Panc1 (cell line): Measurements from ENCODE around the gene TTC28. TPM values are rescaled to one million over a fixed set of nuclear protein-coding genes. Genes with fewer than 3 reads are reported as not detected.

Experiments used
- ATAC-seq: fragments of 200-7000 bp; cut with Tn5 transposase; 2 replicates; pipeline ENCODE4 v1.9.1; 2020; ENCODE audit warnings: mild to moderate bottlenecking, moderate library complexity
- BruUV-seq: library from RNA; stranded (reverse); fragments of 400-500 nt; replicated peaks from 2 replicates; lab custom pipeline; 2021; lab: Mats Ljungman, UMichigan
- CTCF ChIA-PET: fragments of 300-600 bp; sonication (Branson Sonifier 250); formaldehyde crosslinking; loops from one replicate; lab custom pipeline; 2022; ENCODE audit warnings: antibody characterized with exemption; lab: Charles Lee
- POLR2A ChIA-PET: fragments of 300-600 bp; sonication (Branson Sonifier 250); formaldehyde crosslinking; loops from one replicate; lab custom pipeline; 2022; ENCODE audit warnings: antibody characterized with exemption; lab: Charles Lee
- DNase-seq: peaks from one replicate; pipeline ENCODE4 v3.0.0-alpha.2; 2010; ENCODE audit warnings: low read depth, low spot score
- H3K27ac ChIP-seq: 2 replicates; pipeline ENCODE4 v1.5.1; 2011; ENCODE audit warnings: mild to moderate bottlenecking, low read length, inconsistent platforms
- H3K27me3 ChIP-seq: fragments of 200-500 bp; sonication (Bioruptor generic); 2 replicates; pipeline ENCODE4 v1.6.0; 2014; ENCODE audit warnings: low read length, inconsistent platforms; ENCODE audit not compliant: control insufficient read depth, insufficient read depth
- H3K36me3 ChIP-seq: fragments of 200-500 bp; sonication (Bioruptor generic); 2 replicates; pipeline ENCODE4 v1.5.1; 2014; ENCODE audit warnings: inconsistent platforms, mild to moderate bottlenecking, low read length, moderate library complexity; ENCODE audit not compliant: control insufficient read depth, insufficient read depth
- H3K4me1 ChIP-seq: 2 replicates; pipeline ENCODE4 v1.5.1; 2011; ENCODE audit warnings: inconsistent platforms, mild to moderate bottlenecking, low read length, moderate library complexity; ENCODE audit not compliant: control insufficient read depth, insufficient read depth
- H3K4me3 ChIP-seq, 2 experiments: 2 replicates each; pipeline ENCODE4 v1.5.1; 2011 to 2012; ENCODE audit warnings: low read depth in 2 of 2, low read length in 2 of 2, mild to moderate bottlenecking in 2 of 2, inconsistent platforms in 1 of 2, moderate library complexity in 1 of 2
- H3K9me3 ChIP-seq: fragments of 200-500 bp; sonication (Bioruptor generic); 2 replicates; pipeline ENCODE4 v1.5.1; 2014; ENCODE audit warnings: low read depth, mild to moderate bottlenecking, inconsistent platforms, low read length, moderate library complexity; ENCODE audit not compliant: control insufficient read depth, insufficient read depth
- CTCF ChIP-seq: fragments of 450-650 bp; IDR thresholded peaks from 2 replicates; pipeline ENCODE4 v1.5.1; 2017; ENCODE audit warnings: mild to moderate bottlenecking
- POLR2AphosphoS5 ChIP-seq: IDR thresholded peaks from 2 replicates; pipeline ENCODE4 v1.6.1; 2012; ENCODE audit warnings: mild to moderate bottlenecking, low read depth, low read length, moderate library complexity
- SIN3A ChIP-seq: IDR thresholded peaks from 2 replicates; pipeline ENCODE4 v1.6.1; 2012; ENCODE audit warnings: low read depth, mild to moderate bottlenecking, low read length, moderate library complexity, borderline replicate concordance; ENCODE audit not compliant: insufficient read depth
- TCF7L2 ChIP-seq: IDR thresholded peaks from 2 replicates; pipeline ENCODE4 v1.6.1; 2011; ENCODE audit warnings: mild to moderate bottlenecking, low read depth, low read length, inconsistent platforms
- in situ Hi-C: cut with HindIII; loops from 2 replicates; pipeline ENCODE4 v1.10.0; 2016; ENCODE audit warnings: low sequenced_read_pairs, low pct_unique_long_range_greater_than_20kb
- intact Hi-C: fragments of 100-400 bp; cut with micrococcal nuclease; formaldehyde crosslinking; loops from one replicate; pipeline ENCODE4 v1.10.0; 2022; ENCODE audit not compliant: unreplicated experiment
- total RNA-seq: library from RNA; stranded (reverse); gene quantifications from one replicate; pipeline ENCODE4 v1.2.1, GENCODE V29; 2021; ENCODE audit not compliant: unreplicated experiment
- TF ChIP-seq, protein P1 (sequence below), 2 experiments: IDR thresholded peaks; 2 replicates each; pipeline ENCODE4 v1.6.1; 2011 to 2012; ENCODE audit warnings: low read depth in 2 of 2, control low read depth in 1 of 2, low read length in 1 of 2, mild to moderate bottlenecking in 1 of 2, moderate library complexity in 1 of 2; ENCODE audit not compliant: insufficient read depth in 1 of 2

The TTC28 gene
- total RNA-seq, 1 experiment from 2014 or later, result 24.8 TPM

GRCh38 chr22:28018461-28018927, 661.1 kb downstream of the TTC28 start:
- H3K27ac ChIP-seq, result no peak overlapping the region
- TF ChIP-seq POLR2AphosphoS5, result no peak
- H3K9me3 ChIP-seq, result no peaks in the 10 kb centered on the region
- intact Hi-C loops (no loop called here), in situ Hi-C loops (no loop called here)
- ChIA-PET CTCF (no interaction called here), POLR2A (interaction anchor here (0.6 kb wide), 1 partner anchor 408 kb away, joined by 3 read pairs; no protein-coding TSS in a partner anchor)
- BruUV-seq, result no TSS peak
- H3K36me3 ChIP-seq, result no peaks in the 10 kb centered on the region
- ATAC-seq (no peak), DNase-seq (no peak)
- no peak overlapping the region for H3K4me3 ChIP-seq
- no peaks in the 10 kb centered on the region for H3K4me1 ChIP-seq
- H3K27me3 ChIP-seq, result no peaks in the 10 kb centered on the region

DNA sequence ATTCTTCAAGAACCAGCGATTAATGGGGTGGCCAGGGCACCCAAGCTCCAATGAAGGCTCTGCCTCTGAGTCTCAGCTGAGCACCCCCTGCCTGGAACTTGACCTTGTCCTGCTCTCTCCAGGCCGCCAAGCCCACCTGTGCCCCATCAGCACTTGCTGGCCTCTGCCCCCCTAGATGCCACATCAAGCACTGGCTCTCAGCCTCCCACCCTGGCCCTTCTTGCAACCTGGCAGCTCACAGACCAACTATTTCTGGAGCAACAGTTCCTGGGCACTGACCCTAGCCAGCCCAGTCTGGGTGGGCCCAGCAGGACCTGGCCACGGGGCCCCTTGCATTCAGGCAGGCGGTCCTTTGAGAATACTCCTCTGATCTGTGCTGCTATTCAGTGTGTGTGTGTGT, 661.8 kb downstream of the TTC28 start:
- ChIA-PET POLR2A (no interaction called here), CTCF (no interaction called here)
- BruUV-seq, result no TSS peak
- in situ Hi-C loops, result no loop called here
- intact Hi-C loops, result no loop called here
- no peaks in the 10 kb centered on the region for H3K36me3 ChIP-seq
- ATAC-seq (no peak), DNase-seq (no peak)
- TF ChIP-seq SIN3A, result no peak
- no peak for TF ChIP-seq TCF7L2
- TF ChIP-seq, protein P1, sequence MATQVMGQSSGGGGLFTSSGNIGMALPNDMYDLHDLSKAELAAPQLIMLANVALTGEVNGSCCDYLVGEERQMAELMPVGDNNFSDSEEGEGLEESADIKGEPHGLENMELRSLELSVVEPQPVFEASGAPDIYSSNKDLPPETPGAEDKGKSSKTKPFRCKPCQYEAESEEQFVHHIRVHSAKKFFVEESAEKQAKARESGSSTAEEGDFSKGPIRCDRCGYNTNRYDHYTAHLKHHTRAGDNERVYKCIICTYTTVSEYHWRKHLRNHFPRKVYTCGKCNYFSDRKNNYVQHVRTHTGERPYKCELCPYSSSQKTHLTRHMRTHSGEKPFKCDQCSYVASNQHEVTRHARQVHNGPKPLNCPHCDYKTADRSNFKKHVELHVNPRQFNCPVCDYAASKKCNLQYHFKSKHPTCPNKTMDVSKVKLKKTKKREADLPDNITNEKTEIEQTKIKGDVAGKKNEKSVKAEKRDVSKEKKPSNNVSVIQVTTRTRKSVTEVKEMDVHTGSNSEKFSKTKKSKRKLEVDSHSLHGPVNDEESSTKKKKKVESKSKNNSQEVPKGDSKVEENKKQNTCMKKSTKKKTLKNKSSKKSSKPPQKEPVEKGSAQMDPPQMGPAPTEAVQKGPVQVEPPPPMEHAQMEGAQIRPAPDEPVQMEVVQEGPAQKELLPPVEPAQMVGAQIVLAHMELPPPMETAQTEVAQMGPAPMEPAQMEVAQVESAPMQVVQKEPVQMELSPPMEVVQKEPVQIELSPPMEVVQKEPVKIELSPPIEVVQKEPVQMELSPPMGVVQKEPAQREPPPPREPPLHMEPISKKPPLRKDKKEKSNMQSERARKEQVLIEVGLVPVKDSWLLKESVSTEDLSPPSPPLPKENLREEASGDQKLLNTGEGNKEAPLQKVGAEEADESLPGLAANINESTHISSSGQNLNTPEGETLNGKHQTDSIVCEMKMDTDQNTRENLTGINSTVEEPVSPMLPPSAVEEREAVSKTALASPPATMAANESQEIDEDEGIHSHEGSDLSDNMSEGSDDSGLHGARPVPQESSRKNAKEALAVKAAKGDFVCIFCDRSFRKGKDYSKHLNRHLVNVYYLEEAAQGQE (IDR thresholded peaks at IDR 0.05; ENCODE audit: insufficient read depth in 1 of 2, low read depth in 2 of 2, low read length in 1 of 2), result no peak
- no peak for TF ChIP-seq POLR2AphosphoS5
- no peak for TF ChIP-seq CTCF
- no peaks in the 10 kb centered on the region for H3K4me1 ChIP-seq
- no peaks in the 10 kb centered on the region for H3K9me3 ChIP-seq
- H3K27ac ChIP-seq, result no peak overlapping the region
- H3K27me3 ChIP-seq, result no peaks in the 10 kb centered on the region
- no peak overlapping the region for H3K4me3 ChIP-seq

DNA sequence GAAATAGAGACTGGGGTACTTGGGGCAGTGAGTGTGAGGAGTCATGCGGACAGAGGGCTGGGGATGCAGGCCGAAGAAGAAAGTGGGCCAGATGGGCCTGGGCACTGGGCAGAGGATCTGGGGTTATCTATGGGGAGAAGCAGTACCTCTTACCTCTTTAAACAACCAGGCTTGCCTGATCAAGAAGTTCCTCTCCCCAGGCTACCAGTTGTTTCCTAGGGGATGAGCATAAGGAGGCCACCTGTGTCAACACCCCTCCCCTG, 662.2 kb downstream of the TTC28 start:
- no peaks in the 10 kb centered on the region for H3K4me1 ChIP-seq
- intact Hi-C loops, result no loop called here
- in situ Hi-C loops, result no loop called here
- H3K27ac ChIP-seq, result no peak overlapping the region
- no peaks in the 10 kb centered on the region for H3K36me3 ChIP-seq
- H3K9me3 ChIP-seq, result no peaks in the 10 kb centered on the region
- ATAC-seq, result no peak
- TF ChIP-seq, protein P1 (IDR thresholded peaks at IDR 0.05; ENCODE audit: insufficient read depth in 1 of 2, low read depth in 2 of 2, low read length in 1 of 2), result no peak
- TF ChIP-seq TCF7L2 (no peak), POLR2AphosphoS5 (no peak), CTCF (no peak), SIN3A (no peak)
- CTCF ChIA-PET, result no interaction called here
- POLR2A ChIA-PET, result no interaction called here
- no TSS peak for BruUV-seq
- no peaks in the 10 kb centered on the region for H3K27me3 ChIP-seq
- no peak overlapping the region for H3K4me3 ChIP-seq
- DNase-seq, result no peak
